GM21423 (cell line): ENCODE measurements around the gene TBX18.

Experiments used
- ATAC-seq: cut with Tn5 transposase; IDR thresholded peaks from one replicate; pipeline ENCODE4 v1.9.1; 2021; ENCODE audit warnings: mild to moderate bottlenecking, moderate library complexity; ENCODE audit not compliant: unreplicated experiment

Gene TBX18

GRCh38 chr6:84681693-84682326, 82.6 kb downstream of the TBX18 start:
- ATAC-seq: no peak

GRCh38 chr6:84675651-84676050, 88.7 kb downstream of the TBX18 start:
- ATAC-seq: no peak

GRCh38 chr6:84674395-84674794, 90.0 kb downstream of the TBX18 start:
- no peak for ATAC-seq

- ATAC-seq: no peak
These were observed 93.2 kb downstream of the TBX18 start for GRCh38 chr6:84671183-84671582.

DNA sequence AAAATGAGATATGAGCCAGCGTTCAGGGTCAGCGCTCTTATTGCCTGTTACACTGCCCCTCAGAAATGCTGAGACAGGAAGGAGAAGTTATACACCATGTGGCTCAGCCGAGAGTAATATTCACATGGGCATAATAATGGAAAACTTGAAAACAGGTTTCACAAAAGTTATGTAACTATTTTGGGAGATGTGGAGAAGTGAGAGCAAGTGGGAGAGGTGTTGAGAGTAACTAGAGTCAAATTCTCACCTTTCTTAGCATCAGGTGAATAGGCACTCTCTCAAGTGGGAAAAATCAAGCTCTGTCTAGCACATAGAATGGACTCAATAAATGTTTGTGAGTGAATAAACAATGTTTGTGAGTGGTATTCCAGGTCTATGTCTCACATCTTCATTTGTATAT, 94.5 kb downstream of the TBX18 start:
- no peak for ATAC-seq

DNA sequence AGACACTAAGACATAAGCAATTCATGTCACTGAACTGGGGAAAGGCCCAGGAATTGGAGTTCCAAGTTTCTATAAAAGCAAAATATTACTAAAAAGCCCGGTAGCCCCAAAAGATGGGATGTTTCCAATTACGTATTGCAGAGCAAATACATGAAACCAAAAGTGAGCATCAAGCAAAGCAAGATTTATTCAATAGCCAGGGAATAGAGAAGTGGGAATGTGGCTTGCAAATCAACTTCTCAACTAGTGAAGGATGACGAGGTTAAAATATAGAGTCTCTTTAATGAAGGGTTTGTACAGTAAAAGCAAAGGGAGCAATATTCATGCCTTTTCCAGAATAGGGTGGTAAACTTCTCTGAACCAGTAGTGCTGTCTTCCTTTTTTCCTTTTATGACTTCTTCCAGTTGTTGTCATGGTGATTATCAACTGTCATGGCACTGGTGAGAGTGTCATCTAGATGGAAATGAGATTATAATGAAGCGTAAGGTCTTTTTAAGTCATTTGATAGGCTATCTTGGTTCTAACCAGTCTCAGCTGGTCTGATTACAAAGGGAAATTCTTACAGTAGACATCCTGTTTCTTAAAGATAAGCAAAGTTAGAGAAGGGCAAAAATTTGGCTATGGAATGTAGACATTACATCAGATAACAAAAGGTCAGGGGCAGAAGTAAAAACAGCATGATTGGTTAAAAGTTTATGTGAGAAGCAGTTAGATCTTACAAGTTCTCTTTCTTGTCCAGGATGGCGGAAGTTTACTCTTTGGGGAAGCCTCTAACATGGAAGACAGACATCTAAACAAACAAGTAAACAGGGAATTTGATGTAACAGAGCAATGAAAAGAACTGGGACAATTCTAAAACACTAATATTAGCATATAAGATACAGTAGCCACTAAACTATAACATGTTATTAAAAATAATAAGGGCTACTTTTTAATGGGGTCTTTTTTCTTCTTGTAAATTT, 96.9 kb downstream of the TBX18 start:
- ATAC-seq: no peak

DNA sequence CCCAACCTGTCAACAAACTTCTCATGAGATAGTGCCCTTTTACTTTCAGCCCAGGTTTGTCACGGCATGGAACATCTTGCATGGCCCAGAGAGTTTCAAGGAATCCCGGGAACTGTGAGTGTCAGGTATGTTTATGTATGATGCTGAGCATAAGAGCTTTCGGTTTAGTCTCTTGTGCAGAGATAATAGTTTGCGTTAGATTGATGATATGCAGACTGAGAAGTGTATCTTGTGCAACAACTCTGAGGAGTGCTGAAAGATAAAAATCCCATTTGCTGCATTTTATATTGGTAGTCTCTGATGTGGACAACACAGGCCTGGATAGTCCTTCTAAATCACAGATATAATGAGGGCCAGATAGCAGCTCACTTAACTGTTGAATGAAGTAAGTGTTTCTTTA, 99.0 kb downstream of the TBX18 start:
- ATAC-seq: no peak

GRCh38 chr6:84663866-84664265, 100.5 kb downstream of the TBX18 start:
- no peak for ATAC-seq

GRCh38 chr6:84657486-84657885, 106.9 kb downstream of the TBX18 start:
- no peak for ATAC-seq

DNA sequence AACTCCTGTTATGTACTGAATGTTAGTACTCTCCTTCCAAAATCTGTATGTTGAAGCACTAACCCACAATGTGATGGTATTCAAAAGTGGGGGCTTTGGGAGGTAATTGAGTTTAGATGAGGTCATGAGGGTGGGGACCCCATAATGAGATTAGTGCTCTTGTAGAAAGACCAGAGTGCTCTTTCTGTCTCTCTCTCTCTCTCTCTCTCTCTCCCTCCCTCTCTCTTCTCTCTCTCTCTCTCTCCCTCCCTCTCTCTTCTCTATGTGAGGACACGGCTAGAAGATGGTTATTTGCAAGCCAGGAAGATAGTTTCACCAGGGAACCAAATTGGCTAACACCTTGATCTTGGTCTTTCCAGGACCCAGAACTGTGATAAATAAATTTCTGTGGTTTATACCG, 107.4 kb downstream of the TBX18 start:
- no peak for ATAC-seq

DNA sequence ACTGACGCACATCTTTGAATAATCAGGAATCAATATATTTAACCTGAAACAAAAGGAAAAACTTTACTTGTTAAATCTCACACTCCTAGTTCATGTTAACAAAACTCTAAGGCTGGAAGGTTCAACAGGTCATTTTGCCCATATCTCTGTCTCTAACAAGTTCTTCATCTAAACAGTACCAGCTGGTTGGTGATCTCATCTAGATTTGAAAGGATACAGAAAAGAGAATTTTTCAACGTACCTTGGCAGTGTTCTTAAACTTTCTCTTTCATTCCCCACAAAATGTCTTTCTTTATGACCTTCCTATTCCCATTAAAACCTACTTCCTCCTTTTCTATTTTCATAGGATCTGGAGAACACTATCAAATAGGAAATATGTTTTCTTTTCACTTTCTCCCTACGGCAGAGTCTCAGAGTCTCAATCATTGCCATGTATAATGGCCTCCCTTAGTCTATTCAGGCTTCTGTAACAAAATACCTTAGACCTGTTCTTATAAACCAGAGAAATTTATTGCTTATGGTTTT, 111.3 kb downstream of the TBX18 start:
- ATAC-seq: no peak

DNA sequence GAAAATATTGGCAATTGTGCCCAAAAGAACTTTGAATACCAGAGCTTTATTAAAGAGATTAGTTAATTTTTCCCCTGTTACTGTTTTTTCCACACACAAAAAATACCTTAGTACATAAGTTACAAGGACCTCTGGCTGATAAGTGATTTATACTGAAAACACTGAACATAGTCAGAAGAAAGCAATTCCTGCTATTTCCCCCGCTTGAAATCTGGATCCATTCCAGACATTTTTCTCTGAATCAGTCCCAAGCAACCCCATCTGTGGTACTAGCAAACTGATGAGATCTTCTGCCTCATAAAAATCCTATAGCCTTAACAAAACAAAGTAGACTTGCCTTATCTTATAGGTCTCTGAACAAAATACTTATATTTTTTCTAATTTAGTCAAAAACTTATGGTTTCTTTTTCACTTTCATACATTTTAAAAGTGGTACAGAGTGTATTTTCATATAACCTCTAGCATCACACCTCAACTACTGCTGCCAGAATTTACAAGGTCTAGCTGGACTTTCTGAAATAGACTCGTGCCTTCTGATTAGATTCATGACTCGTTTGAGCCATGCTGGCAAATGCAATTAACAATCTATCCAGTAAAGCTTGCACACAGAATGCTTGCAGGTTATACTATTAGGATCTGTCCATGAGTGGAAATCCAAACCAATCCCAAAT, 111.9 kb downstream of the TBX18 start:
- ATAC-seq: no peak

DNA sequence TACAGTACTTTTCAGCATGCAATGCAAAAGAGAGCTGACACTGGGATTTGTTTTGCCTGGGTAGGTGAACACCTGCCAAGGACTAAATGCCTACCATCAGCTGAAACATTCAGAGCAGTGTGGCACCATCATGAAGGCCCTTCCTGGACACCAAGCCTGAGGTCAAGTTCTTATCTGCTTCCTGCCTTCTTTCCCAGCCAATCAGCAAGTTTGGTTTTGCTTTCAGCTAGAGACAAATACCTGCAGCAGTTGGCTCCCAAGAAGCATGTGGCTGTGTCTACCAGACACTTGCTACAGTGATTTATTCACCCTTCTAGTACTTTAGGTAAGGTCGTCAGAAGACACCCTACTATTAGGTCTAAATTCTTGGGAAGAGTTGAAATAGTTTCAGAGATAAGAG, 112.8 kb downstream of the TBX18 start:
- ATAC-seq: no peak

GRCh38 chr6:84648444-84648843, 116.0 kb downstream of the TBX18 start:
- ATAC-seq: no peak

DNA sequence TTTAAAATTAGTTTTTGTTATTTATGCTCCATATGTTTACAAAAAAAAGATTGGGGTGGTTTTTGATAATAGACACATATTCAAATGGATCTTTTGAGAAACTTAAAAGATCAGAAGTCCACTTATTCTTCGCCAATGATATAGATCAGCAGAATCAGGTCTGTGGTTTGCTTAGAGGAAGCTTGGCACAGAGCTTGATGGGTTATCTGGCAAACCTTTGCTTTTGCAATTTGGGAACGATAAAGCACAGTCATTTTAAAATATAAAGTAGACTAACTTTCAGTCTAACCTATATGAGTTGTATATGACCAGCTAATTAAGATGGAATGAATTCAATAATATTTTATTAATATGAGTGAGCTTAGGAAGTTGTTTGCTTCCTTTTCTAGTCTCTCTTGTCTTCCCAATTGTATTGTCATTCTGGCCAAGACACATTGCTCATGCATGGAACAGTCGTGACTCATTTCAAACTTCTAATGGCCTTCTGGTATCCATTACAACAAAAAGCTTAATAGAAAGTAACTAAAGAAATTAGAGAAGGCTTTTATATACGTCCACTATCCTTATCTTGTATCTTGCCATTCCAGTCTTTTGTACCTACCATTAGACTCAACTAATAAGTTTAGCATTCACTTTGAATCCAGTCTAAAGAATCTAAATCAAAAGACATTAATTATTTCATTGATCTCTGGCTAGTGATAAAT, 118.7 kb downstream of the TBX18 start:
- ATAC-seq: no peak

GRCh38 chr6:84645000-84645399, 119.4 kb downstream of the TBX18 start:
- no peak for ATAC-seq

- ATAC-seq: no peak
These were observed 120.6 kb downstream of the TBX18 start for GRCh38 chr6:84643778-84644177.

DNA sequence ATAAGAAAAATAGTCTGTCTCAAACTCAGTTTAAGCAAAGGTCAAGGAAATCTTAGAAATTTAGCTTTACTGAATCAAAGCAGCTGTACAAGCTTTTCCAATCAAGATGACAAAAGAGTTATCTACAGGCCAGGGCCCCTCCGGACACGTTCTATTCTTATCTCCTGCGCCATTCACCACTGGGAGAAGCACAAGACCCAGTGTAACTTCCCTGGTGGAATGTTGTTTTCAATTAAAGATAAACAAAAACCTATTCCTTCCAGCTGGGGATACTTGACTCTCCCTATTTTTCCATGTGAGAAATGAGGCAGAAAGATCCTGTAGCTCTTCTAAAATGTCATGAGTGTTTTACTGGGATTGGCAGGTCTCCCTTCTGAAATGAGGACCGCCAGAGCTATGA, 123.3 kb downstream of the TBX18 start:
- ATAC-seq: no peak

DNA sequence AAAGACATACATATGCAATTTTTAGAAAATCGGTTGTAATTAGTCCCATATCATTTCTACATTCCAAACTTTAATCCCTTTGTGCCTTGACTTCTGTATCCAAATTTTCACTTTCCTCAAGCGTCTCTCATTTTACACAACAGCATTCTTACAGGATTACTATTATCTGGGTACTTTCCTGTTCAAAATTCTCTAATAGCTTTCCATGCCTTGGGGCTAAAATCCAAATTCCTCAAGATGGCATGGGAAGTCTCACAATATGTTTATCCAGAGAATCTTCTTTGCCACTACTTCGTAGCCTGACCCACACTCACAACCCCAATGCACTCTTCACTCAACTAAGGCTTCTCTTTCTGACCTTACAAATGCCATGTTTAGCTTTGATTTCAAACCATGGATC, 125.0 kb downstream of the TBX18 start:
- no peak for ATAC-seq

GRCh38 chr6:84638286-84638685, 126.1 kb downstream of the TBX18 start:
- ATAC-seq: no peak
